Medulla oblongata (tissue), 1 donor: ENCODE results near the gene NPB.

Experiments used
- DNase-seq: peaks from one replicate; pipeline ENCODE4 v3.0.0-alpha.2; 2015; ENCODE audit errors: extremely low spot score

NPB gene

DNA sequence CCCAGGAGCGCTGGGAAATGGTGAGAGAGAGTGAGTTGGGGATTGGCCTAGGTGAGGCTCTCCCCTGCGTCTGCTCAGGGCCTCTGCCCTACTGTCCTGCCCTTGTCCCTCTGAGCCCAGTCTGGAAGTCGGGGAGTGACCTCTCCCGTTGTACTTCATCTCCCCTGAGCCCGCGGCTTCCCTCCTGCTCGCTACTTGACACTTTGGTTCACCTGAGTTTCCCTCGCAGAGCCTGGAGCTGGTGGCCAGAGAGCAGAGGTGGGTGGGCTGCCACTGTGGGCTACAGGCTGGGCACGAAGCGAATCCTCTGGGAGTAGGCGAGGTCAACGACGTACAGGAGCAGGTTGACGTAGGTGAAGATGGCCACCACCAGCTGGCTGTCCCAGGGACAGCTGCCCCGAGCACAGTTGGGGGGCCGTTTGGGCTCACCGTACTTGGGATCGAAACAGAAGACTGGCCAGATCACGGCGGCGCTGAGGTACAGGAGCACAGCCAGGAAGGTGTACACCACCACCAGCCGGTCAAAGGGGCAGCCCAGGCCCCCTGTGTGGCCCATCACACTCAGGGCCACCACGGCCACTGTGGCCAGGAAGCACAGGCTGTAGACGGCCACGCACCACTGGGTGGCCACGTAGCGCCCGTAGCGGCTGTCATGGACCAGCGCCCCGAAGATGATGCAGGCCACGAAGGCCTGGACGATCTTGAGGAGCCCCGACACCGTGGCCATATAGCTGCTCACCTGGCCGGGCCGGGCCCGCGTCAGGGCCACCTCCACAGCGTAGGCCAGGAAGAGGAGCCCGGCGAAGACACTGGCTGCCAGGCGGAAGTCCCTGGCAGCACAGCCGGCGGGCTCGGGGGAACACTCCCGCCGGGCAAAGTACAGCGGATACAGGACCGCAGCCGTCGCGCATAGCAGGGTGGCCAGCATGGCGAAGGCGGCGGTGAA lies 38.8 kb downstream of the NPB start:
- DNase-seq = no peak

DNA sequence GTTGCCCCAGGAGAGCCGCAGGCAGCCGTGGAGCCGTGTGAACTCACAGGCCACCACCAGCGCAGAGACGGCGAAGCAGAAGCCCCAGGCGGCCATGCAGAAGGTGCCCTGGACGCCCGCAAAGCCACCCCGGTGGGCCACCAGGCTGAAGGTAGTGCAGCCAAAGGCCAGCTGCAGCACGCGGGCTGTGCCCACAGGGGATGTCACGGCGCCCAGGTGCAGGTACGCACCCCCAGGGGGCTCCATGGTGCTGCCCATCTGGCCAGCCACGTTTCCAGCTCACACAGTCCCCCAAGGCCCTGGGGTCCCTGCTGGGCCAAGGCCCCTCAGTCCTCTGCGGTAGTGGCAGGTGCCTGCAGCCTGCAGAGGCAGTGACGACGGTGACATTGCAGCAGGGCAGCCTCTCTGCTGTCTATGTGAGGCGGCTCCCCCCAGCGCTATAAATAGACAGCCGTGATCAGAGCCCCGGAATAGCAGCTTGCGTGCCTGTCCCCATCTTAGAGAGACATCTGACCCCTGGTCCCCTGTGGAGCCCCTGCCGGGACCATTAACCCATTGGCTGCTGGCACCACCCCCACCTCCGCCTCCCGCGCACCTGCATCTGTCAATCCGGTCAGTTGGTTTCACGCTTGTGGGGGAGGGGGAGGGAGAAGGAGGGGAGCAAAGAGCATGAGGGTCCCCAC lies 39.6 kb downstream of the NPB start:
- DNase-seq = no peak

DNA sequence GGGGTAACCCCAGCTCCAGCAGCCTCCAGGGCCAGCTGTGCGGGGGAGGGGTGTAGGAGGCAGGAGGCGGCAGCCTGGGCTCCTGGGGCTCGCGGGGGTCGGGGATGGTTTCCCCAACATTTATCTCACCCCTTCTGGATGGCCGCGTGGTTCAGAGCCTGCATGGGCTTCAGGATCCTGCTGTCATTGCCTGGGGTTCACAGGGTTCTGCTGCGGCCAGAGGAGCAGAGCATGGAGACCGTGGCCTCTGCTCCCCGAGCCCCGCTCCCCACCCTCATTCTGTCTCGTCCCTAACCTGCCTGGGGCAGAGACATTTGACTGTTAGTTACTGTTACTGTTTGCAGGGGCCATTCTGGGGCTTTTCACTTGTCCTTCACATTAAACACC lies 40.1 kb downstream of the NPB start:
- no peak for DNase-seq

DNA sequence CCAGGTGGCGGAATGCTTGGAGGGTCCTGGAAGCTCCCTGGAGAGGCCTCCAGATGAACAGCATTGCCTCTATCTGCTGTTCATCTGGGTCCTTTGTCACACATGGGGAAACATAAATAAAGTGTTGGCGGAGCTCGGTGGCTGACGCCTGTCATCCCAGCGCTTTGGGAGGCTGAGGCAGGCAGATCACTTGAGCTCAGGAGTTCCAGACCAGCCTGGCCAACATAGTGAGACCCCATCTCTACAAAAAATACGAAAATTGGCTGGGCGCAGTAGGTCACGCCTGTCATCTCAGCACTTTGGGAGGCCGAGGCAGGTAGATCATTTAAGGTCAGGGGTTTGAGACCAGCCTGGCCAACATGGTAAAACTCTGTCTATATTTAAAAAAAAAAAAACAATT lies 42.8 kb downstream of the NPB start:
- no peak for DNase-seq

- DNase-seq = no peak
Measured at GRCh38 chr17:81947189-81947588, 45.2 kb downstream of the NPB start, which contains the start of gene MYADML2. Gene MYADML2 (minus strand): TSS chr17:81947233. CDS start chr17:81941741, 5,492 bp downstream.

- no peak for DNase-seq
Measured at GRCh38 chr17:81948635-81949378, 46.8 kb downstream of the NPB start.

GRCh38 chr17:81950501-81950900 lies 48.5 kb downstream of the NPB start:
- DNase-seq = no peak

DNA sequence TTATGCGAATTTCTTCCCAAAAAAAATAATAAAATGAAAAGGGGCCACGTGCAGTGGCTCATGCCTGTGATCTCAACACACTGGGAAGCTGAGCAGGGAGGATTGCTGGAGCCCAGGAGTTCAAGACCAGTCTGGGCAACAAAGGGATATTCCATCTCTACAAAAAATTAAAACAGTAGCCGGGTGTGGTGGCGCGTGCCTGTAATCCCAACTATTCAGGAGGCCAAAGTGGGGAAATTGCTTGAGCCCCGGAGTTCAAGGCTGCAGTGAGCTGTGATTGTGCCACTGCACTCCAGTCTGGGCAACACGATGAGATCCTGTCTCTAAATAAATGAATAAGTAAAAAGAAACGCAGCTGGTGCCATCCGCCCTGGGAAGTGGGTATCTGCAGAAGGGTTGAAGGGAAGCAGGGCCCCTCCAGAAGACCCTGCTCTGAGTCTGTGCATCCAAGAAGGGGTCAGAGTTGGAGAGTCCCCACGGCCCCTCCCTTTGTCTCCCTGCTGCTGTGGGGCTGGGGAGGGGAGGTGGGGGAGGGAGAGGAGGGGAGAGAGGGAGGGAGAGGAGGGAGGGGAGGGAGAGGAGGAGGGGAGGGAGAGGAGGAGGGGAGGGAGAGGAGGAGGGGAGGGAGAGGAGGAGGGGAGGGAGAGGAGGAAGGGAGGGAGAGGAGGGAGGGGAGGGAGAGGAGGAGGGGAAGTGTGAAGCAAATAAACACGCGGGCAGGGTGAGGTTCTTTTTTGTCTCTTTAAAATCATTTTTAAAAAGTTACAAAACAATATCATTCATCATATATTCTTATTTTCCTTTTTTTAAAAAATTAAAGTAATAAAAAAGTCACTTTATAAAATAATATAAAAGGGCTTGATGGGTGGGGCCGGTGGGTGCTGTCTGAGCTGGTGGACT lies 50.0 kb downstream of the NPB start:
- DNase-seq = no peak
